Astrocyte of the cerebellum (primary cell): ENCODE measurements around the gene EPC1.

Experiments used
- DNase-seq: peaks from one replicate; pipeline ENCODE4 v3.0.0-alpha.2; 2011; ENCODE audit warnings: low read depth
- H3K4me3 ChIP-seq: 2 replicates; pipeline ENCODE4 v1.5.1; 2011; ENCODE audit warnings: mild to moderate bottlenecking, low read depth, low read length, moderate library complexity
- in situ Hi-C: cut with HindIII; loops from 2 replicates; pipeline ENCODE4 v1.10.0; 2017; ENCODE audit warnings: low sequenced_read_pairs
- TF ChIP-seq, protein P1 (sequence below): IDR thresholded peaks from 2 replicates; pipeline ENCODE4 v1.5.1; 2012; ENCODE audit warnings: low read length, low read depth, moderate library complexity, mild to moderate bottlenecking; ENCODE audit errors: missing control alignments

Gene EPC1

DNA sequence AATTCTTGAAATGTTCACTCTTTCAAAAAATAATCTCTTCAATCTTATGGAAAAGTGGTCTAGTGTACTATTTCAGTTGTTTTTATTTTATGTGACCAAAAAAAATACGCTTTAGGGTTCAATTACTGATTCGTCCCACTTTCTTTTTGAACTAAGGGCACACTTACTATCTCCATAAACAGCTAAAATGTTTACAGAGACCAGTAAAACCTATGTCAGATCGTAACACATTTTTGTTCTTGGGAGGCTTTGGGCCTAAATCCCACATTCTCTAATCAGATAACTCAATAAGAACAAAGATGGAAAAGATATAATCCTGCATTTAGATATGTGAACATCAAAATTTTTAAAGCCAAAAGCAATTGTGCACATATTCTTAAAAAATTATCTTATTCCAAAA is 29.8 kb upstream of the EPC1 start:
- TF ChIP-seq, protein P1, sequence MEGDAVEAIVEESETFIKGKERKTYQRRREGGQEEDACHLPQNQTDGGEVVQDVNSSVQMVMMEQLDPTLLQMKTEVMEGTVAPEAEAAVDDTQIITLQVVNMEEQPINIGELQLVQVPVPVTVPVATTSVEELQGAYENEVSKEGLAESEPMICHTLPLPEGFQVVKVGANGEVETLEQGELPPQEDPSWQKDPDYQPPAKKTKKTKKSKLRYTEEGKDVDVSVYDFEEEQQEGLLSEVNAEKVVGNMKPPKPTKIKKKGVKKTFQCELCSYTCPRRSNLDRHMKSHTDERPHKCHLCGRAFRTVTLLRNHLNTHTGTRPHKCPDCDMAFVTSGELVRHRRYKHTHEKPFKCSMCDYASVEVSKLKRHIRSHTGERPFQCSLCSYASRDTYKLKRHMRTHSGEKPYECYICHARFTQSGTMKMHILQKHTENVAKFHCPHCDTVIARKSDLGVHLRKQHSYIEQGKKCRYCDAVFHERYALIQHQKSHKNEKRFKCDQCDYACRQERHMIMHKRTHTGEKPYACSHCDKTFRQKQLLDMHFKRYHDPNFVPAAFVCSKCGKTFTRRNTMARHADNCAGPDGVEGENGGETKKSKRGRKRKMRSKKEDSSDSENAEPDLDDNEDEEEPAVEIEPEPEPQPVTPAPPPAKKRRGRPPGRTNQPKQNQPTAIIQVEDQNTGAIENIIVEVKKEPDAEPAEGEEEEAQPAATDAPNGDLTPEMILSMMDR: no peak
- peak overlapping the region; percentile 67 for H3K4me3 ChIP-seq
- in situ Hi-C loops: no loop called here
- DNase-seq: no peak

DNA sequence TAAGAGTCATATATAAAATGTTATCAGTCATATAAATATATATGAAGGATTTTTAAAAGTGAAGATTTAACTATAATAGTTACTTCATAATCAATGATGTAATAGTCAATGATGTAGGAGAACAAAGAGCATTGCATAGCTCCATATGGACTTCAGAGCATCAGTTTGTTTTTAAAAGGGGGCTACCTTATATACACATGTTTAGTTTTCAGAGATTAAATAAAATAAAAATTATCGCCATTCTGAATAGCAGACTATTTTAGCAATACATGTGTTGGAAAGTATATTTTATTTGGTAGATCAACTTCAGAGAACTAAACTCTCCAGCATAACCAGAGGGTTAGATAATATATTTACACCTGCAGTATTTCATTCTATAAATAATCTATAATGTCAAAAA is 29.1 kb upstream of the EPC1 start:
- in situ Hi-C loops: no loop called here
- TF ChIP-seq, protein P1: no peak
- no peak for DNase-seq
- H3K4me3 ChIP-seq: peak overlapping the region; percentile 67

DNA sequence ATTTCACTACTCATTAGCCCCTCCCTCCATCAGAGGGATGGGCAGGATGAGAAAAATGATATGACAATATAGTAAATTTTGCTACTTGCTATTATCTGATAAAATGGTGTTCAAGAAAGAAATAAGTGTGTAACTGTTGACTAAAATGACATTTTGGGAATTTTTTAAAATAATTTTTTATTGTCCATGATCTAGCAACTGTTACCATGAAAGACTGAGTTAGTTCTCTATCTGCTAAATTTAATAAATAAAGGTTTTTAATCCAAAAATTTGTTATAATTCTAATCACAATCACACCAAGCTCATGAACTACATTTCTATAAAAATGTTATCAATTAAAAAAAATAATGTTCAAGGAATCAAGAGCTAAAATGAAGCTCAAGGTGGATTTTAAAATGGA is 28.7 kb upstream of the EPC1 start:
- no peak overlapping the region for H3K4me3 ChIP-seq
- TF ChIP-seq, protein P1: no peak
- in situ Hi-C loops: no loop called here
- DNase-seq: no peak

DNA sequence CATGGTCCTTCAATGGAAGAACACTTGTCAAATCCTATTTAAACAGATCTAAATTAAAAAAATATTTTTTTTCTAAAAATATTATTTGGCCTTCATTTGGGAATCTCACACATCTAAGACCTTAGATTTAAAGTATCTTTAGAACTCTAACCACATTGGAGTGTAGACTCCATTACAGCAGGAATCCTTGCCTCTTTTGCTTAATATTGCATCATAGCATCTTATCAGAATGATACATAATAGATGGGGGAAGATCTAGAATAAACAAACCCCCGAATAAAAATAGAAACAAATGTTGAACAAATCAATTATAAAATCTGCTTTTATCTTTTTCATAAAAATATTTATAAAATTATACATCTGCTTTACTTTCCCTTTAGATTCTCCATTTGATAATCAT is 27.6 kb upstream of the EPC1 start:
- in situ Hi-C loops: loop anchor here (5.0 kb wide), 1 partner anchor 47 kb away; no protein-coding TSS in a partner anchor
- no peak for DNase-seq
- H3K4me3 ChIP-seq: no peak overlapping the region
- TF ChIP-seq, protein P1: no peak

DNA sequence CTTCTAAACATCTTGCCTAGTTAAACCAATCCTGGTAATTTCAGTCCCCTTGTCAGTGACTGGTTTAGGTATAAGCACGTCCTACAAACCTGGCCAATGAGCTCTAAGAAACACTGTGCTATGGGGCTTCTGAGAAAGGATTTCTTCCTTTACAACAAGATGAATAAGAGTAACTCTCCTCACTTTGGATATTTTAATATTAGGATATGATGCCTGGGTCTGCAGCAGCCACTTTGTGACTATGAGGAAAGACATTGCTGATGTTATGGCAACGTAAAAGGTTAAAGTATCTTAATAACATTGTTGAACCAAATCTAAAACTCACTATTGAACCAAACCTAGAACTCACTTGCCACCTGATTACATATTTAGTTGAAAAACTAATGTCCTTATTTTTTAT is 26.5 kb upstream of the EPC1 start:
- in situ Hi-C loops: loop anchor here (5.0 kb wide), 1 partner anchor 46 kb away; no protein-coding TSS in a partner anchor
- TF ChIP-seq, protein P1: no peak
- no peak overlapping the region for H3K4me3 ChIP-seq
- no peak for DNase-seq

DNA sequence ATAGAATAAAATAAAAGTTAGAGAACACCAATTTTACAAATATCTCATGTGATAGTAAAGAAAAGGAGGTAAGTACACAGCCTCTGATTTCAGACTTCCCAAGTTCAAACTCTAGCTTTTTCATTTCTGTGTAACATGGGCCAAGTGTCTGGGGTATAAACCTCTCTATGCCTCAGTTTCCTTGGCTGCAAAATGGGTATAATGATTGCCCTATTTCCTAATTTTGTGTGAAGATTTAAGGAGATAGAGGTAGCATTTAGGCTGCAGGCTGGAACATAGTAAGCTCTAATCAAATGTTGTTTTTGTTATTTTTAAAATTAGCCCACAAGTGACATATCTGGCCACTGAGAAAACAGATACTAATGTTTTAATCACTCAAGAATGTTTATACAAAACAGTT is 26.1 kb upstream of the EPC1 start:
- TF ChIP-seq, protein P1: no peak
- H3K4me3 ChIP-seq: no peak overlapping the region
- no peak for DNase-seq
- in situ Hi-C loops: loop anchor here (5.0 kb wide), 1 partner anchor 46 kb away; no protein-coding TSS in a partner anchor
